GM18909 (cell line): ENCODE measurements around the gene TUBG2.
"Not testable (repeated sequence)": the region's sequence is repeated elsewhere in the genome, so short reads cannot be mapped to it uniquely, and the experiment has no call there.

Experiments
- ATAC-seq: cut with Tn5 transposase; IDR thresholded peaks from one replicate; pipeline ENCODE4 v1.9.1; 2021; ENCODE audit warnings: mild to moderate bottlenecking; ENCODE audit not compliant: unreplicated experiment, poor library complexity

The TUBG2 gene

GRCh38 chr17:42653179-42654124 is 5.6 kb upstream of the TUBG2 start:
- ATAC-seq, result no peak

- no peak for ATAC-seq
Measured at GRCh38 chr17:42655528-42655927, 3.6 kb upstream of the TUBG2 start.

- no peak for ATAC-seq
Measured at GRCh38 chr17:42657824-42658588, 1.1 kb upstream of the TUBG2 start.

- not testable (repeated sequence) for ATAC-seq
Measured at GRCh38 chr17:42659932-42660274, 819 bp downstream of the TUBG2 start.

GRCh38 chr17:42660692-42661345 is 1.7 kb downstream of the TUBG2 start:
- ATAC-seq, result no peak

GRCh38 chr17:42665581-42666001 is 6.5 kb downstream of the TUBG2 start:
- no peak for ATAC-seq

- not testable (repeated sequence) for ATAC-seq
Measured at GRCh38 chr17:42666126-42666525, 7.0 kb downstream of the TUBG2 start.

GRCh38 chr17:42667088-42667951 is 8.2 kb downstream of the TUBG2 start:
- ATAC-seq, result no peak

GRCh38 chr17:42669705-42669976 is 10.6 kb downstream of the TUBG2 start:
- ATAC-seq, result no peak

GRCh38 chr17:42669977-42670788 is 11.1 kb downstream of the TUBG2 start:
- no peak for ATAC-seq

- no peak for ATAC-seq
Measured at GRCh38 chr17:42670789-42671657, 11.9 kb downstream of the TUBG2 start.

GRCh38 chr17:42672038-42672437 is 13.0 kb downstream of the TUBG2 start:
- ATAC-seq, result no peak

- ATAC-seq, result no peak
Measured at GRCh38 chr17:42673266-42673884, 14.3 kb downstream of the TUBG2 start.

- ATAC-seq, result no peak
Measured at GRCh38 chr17:42673885-42674754, 15.0 kb downstream of the TUBG2 start.

- no peak for ATAC-seq
Measured at GRCh38 chr17:42674755-42675347, 15.8 kb downstream of the TUBG2 start.

GRCh38 chr17:42675348-42675964 is 16.4 kb downstream of the TUBG2 start:
- no peak for ATAC-seq
